Spleen (tissue), 7 donors: ENCODE results near the gene SMG6.

Experiments used
- CTCF ChIP-seq, 11 experiments: fragments of 200-600 bp in 7 of 11; fragments of 450-650 bp in 4 of 11; sonication (generic) in 4 of 11; IDR thresholded peaks in 8 of 11; conservative IDR thresholded peaks in 3 of 11; 1 replicate in 7 of 11; 2 replicates in 4 of 11; pipeline versions ENCODE4 v1.4.0 to v1.8.0; 2016 to 2021; ENCODE audit warnings: antibody characterized with exemption in 11 of 11, inconsistent platforms in 4 of 11, mild to moderate bottlenecking in 1 of 11
- POLR2AphosphoS5 ChIP-seq, 3 donors: sonication (generic); formaldehyde crosslinking; IDR thresholded peaks; one replicate each; pipeline ENCODE4 v1.5.1; 2017; ENCODE audit warnings: antibody characterized with exemption in 3 of 3
- donor health status: DM: no; HTN: no; CAD: no; lungs with moderate emphysema.
- donor health status: DM: no; HTN: no; CAD: no.
- donor health status: DM: no; HTN: no; CAD: no.

DNA sequence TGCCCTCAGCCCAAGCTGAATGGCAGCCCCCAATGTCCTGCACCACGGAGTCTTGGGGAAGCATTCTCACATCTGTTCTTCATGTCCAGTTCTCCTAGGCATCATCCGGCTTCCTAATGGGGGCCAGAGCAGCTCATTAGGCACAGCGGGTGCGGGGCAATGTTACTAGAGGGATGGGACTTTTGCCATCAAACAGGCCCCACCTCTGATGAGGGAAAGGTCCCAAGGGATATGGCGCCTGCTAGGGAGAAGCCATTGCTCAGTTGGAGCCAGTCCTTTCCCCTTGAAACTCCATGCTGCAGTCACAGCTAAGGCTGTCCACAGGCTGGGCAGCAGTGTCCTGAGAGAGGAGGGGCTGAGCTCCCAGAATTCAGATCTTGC lies 275.4 kb downstream of the SMG6 start:
- no peak for TF ChIP-seq POLR2AphosphoS5 (IDR thresholded peaks at IDR 0.05)
- TF ChIP-seq CTCF (IDR thresholded peaks at IDR 0.05 in 8 of 11, conservative IDR thresholded peaks at IDR 0.05 in 3 of 11) = no peak
